Aorta (tissue), 5 donors: ENCODE measurements around the gene ZMYND19. TPM values are rescaled to one million over a fixed set of nuclear protein-coding genes. Genes with fewer than 3 reads are reported as not detected.

ENCODE experiments used
- ATAC-seq: fragments of 200-7000 bp; cut with Tn5 transposase; one replicate; pipeline ENCODE4 v1.9.1; 2022; ENCODE audit warnings: moderate library complexity; ENCODE audit not compliant: low FRiP score
- DNase-seq, 2 donors: peaks; one replicate each; pipeline ENCODE4 v3.0.0-alpha.2; 2020
- H3K27ac ChIP-seq, 2 donors: one replicate each; pipeline ENCODE4 v1.5.1; 2013; ENCODE audit warnings: low read length in 2 of 2, mild to moderate bottlenecking in 2 of 2, moderate library complexity in 2 of 2, control low read depth in 1 of 2, inconsistent platforms in 1 of 2, low read depth in 1 of 2
- H3K27me3 ChIP-seq, 2 donors: one replicate each; pipeline ENCODE4 v1.6.1; 2013; ENCODE audit warnings: control low read depth in 1 of 2, low read length in 1 of 2, mild to moderate bottlenecking in 1 of 2, moderate library complexity in 1 of 2; ENCODE audit not compliant: insufficient read depth in 2 of 2, control insufficient read depth in 1 of 2
- H3K36me3 ChIP-seq, 2 donors: one replicate each; pipeline ENCODE4 v1.6.1; 2013; ENCODE audit warnings: control low read depth in 1 of 2, low read length in 1 of 2, mild to moderate bottlenecking in 1 of 2; ENCODE audit not compliant: insufficient read depth in 2 of 2, control insufficient read depth in 1 of 2
- H3K4me1 ChIP-seq, 2 donors: one replicate each; pipeline ENCODE4 v1.6.1; 2013; ENCODE audit warnings: low read length in 2 of 2, control low read depth in 1 of 2, mild to moderate bottlenecking in 1 of 2, moderate library complexity in 1 of 2; ENCODE audit not compliant: insufficient read depth in 2 of 2, control insufficient read depth in 1 of 2
- H3K4me3 ChIP-seq, 2 donors: one replicate each; pipeline ENCODE4 v1.5.1; 2013; ENCODE audit warnings: low read length in 2 of 2, control low read depth in 1 of 2, mild to moderate bottlenecking in 1 of 2
- H3K9me3 ChIP-seq: one replicate; pipeline ENCODE4 v1.6.1; 2013; ENCODE audit warnings: mild to moderate bottlenecking, low read length; ENCODE audit not compliant: control insufficient read depth
- WGBS, 2 donors: extraction: QIAGEN DNeasy Blood & Tissue Kit; methylation state at CpG; one replicate each; pipeline ENCODE4 v1.1.7; 2013; 5-methylcytosine and 5-hydroxymethylcytosine counted together
- intact Hi-C, 2 donors: fragments of 100-400 bp; cut with DNase I; formaldehyde crosslinking; loops; one replicate each; pipeline versions ENCODE4 v1.14.2 to v1.15.0; 2022
- long read RNA-seq, 2 donors: library from polyadenylated mRNA; unstranded; transcript quantifications; one replicate each; pipeline ENCODE4 v2.0.0, GENCODE V29; 2020 to 2021
- polyA plus RNA-seq, 2 donors: library from polyadenylated mRNA; stranded (reverse); fragments of 200-250 nt; gene quantifications; one replicate each; pipeline ENCODE4 v1.2.3, GENCODE V29; 2013
- total RNA-seq, 2 donors: library from RNA; stranded (reverse); fragmentation: NEBNext Ultra II Directional; extraction: Animal tissue kit (Norgen Biotek cat#: 25700); gene quantifications; one replicate each; pipeline ENCODE4 v1.2.1, GENCODE V29; 2021
- donor health status: healthy with polysubstance abuse.
- donor health status: Bipolar disorder and iron deficiency.
- donor health status: DM: no; HTN: no; CAD: no.
- donor health status: DM: no; HTN: no; CAD: no.
- donor health status: DM: yes; HTN: yes; CAD: no.

ZMYND19 gene
- 10 to 100 TPM; 10.3 to 12.8 TPM for total RNA-seq
- 10 to 100 TPM in 1 of 2 donors, 1 to 10 TPM in 1; 8.0 to 15.0 TPM for polyA plus RNA-seq
- long read RNA-seq, donor 1, partial matches to known transcripts = 2 of 6 reads
- long read RNA-seq, donor 1, other reads (novel, unspliced or antisense) = 4 of 6 reads
- long read RNA-seq, donor 2, transcript ZMYND19-201 (6 exons, 1,375 nt) = major isoform, 6 of 12 reads
- long read RNA-seq, donor 2, partial matches to known transcripts = 2 of 12 reads
- long read RNA-seq, donor 2, other reads (novel, unspliced or antisense) = 4 of 12 reads

GRCh38 chr9:137590469-137591383, at the start of gene ZMYND19:
ZMYND19 (minus strand) TSS chr9:137590512; CDS start chr9:137590263, 249 bp downstream.
- H3K9me3 ChIP-seq = no peaks in the 10 kb centered on the region
- H3K4me1 ChIP-seq = no peaks in the 10 kb centered on the region
- WGBS, 2 donors = 1 to 3% methylated on average over 44 to 113 of the region's 113 CpGs
- no peak within 1 kb of the TSS for H3K27ac ChIP-seq
- DNase-seq (peak; percentile 93 to 96), ATAC-seq (peak; percentile 99)
- intact Hi-C loops = no loop called here
- H3K4me3 ChIP-seq = peak within 1 kb of the TSS; percentile 79 to 89
- no peaks in the 10 kb centered on the region for H3K36me3 ChIP-seq
- H3K27me3 ChIP-seq = no peaks in the 10 kb centered on the region

GRCh38 chr9:137639303-137640051, 49.2 kb upstream of the ZMYND19 start:
- DNase-seq (no peak), ATAC-seq (no peak)
- Histone ChIP-seq H3K36me3 (no peaks in the 10 kb centered on the region), H3K4me3 (no peak overlapping the region), H3K4me1 (no peaks in the 10 kb centered on the region), H3K27me3 (no peaks in the 10 kb centered on the region), H3K9me3 (no peaks in the 10 kb centered on the region), H3K27ac (no peak overlapping the region)
- 82 to 86% methylated on average over 12 of the region's 12 CpGs for WGBS, 2 donors
- intact Hi-C loops = no loop called here

GRCh38 chr9:137638680-137639079, 48.4 kb upstream of the ZMYND19 start:
- H3K9me3 ChIP-seq = no peaks in the 10 kb centered on the region
- no peak overlapping the region for H3K4me3 ChIP-seq
- ATAC-seq = no peak
- no peak for DNase-seq
- H3K4me1 ChIP-seq = no peaks in the 10 kb centered on the region
- no peaks in the 10 kb centered on the region for H3K36me3 ChIP-seq
- no peak overlapping the region for H3K27ac ChIP-seq
- no peaks in the 10 kb centered on the region for H3K27me3 ChIP-seq
- WGBS, 2 donors = 94 to 96% methylated on average over 6 of the region's 6 CpGs
- intact Hi-C loops = no loop called here

GRCh38 chr9:137634016-137634415, 43.7 kb upstream of the ZMYND19 start:
- H3K27me3 ChIP-seq = no peaks in the 10 kb centered on the region
- H3K9me3 ChIP-seq = no peaks in the 10 kb centered on the region
- H3K27ac ChIP-seq = no peak overlapping the region
- WGBS, 2 donors = 84 to 87% methylated on average over 5 of the region's 5 CpGs
- H3K4me3 ChIP-seq = no peak overlapping the region
- intact Hi-C loops = no loop called here
- H3K4me1 ChIP-seq = no peaks in the 10 kb centered on the region
- H3K36me3 ChIP-seq = no peaks in the 10 kb centered on the region
- DNase-seq (no peak), ATAC-seq (no peak)

- Histone ChIP-seq H3K4me1 (no peaks in the 10 kb centered on the region), H3K9me3 (no peaks in the 10 kb centered on the region), H3K27me3 (no peaks in the 10 kb centered on the region), H3K27ac (no peak overlapping the region), H3K36me3 (no peaks in the 10 kb centered on the region), H3K4me3 (no peak overlapping the region)
- intact Hi-C loops = no loop called here
- 61 to 62% methylated on average over 23 of the region's 23 CpGs for WGBS, 2 donors
- DNase-seq (peak in 1 of 2 donors; percentile 16), ATAC-seq (peak; percentile 26)
These were observed 42.2 kb upstream of the ZMYND19 start for GRCh38 chr9:137632230-137633161.

GRCh38 chr9:137631345-137632229, 41.3 kb upstream of the ZMYND19 start:
- no peaks in the 10 kb centered on the region for H3K27me3 ChIP-seq
- H3K27ac ChIP-seq = no peak overlapping the region
- intact Hi-C loops = no loop called here
- DNase-seq (no peak), ATAC-seq (no peak)
- no peaks in the 10 kb centered on the region for H3K4me1 ChIP-seq
- no peaks in the 10 kb centered on the region for H3K36me3 ChIP-seq
- H3K9me3 ChIP-seq = no peaks in the 10 kb centered on the region
- H3K4me3 ChIP-seq = no peak overlapping the region
- 89 to 91% methylated on average over 16 of the region's 16 CpGs for WGBS, 2 donors

- Histone ChIP-seq H3K27ac (no peak overlapping the region), H3K36me3 (no peaks in the 10 kb centered on the region), H3K4me1 (no peaks in the 10 kb centered on the region), H3K27me3 (no peaks in the 10 kb centered on the region), H3K4me3 (no peak overlapping the region), H3K9me3 (no peaks in the 10 kb centered on the region)
- WGBS, 2 donors = 66 to 89% methylated on average over 4 of the region's 4 CpGs
- DNase-seq (peak in 1 of 2 donors; percentile 0), ATAC-seq (no peak)
- intact Hi-C loops = no loop called here
These were observed 40.4 kb upstream of the ZMYND19 start for GRCh38 chr9:137630679-137631078.
